Measurements from ENCODE around the gene ALDH4A1. TPM values are rescaled to one million over a fixed set of nuclear protein-coding genes. Genes with fewer than 3 reads are reported as not detected.
"Not testable (repeated sequence)": the region's sequence is repeated elsewhere in the genome, so short reads cannot be mapped to it uniquely, and the experiment has no call there.

ALDH4A1 gene
- polyA plus RNA-seq, 10 donors, result 10.1 to 15.0 (median 12.5) TPM

GRCh38 chr1:18858070-18858688 is 44.2 kb downstream of the ALDH4A1 start:
- DNase-seq, result no peak

GRCh38 chr1:18856435-18856834 is 45.9 kb downstream of the ALDH4A1 start:
- DNase-seq, result no peak

GRCh38 chr1:18855573-18855972 is 46.8 kb downstream of the ALDH4A1 start:
- DNase-seq, result no peak

GRCh38 chr1:18854331-18855025 is 47.9 kb downstream of the ALDH4A1 start:
- no peak for DNase-seq

GRCh38 chr1:18852501-18852900 is 49.9 kb downstream of the ALDH4A1 start:
- DNase-seq, result no peak

- peak; percentile 42 to 80 (median 64) for DNase-seq
Observed at GRCh38 chr1:18849261-18849711, 53.1 kb downstream of the ALDH4A1 start.

GRCh38 chr1:18847723-18848122 is 54.6 kb downstream of the ALDH4A1 start:
- not testable (repeated sequence) for DNase-seq

- no peak for DNase-seq
Observed at GRCh38 chr1:18840145-18840544, 62.2 kb downstream of the ALDH4A1 start.

- no peak for DNase-seq
Observed at GRCh38 chr1:18836654-18837053, 65.7 kb downstream of the ALDH4A1 start.

- DNase-seq, result not testable (repeated sequence)
Observed at GRCh38 chr1:18832319-18832718, 70.0 kb downstream of the ALDH4A1 start.

GRCh38 chr1:18831656-18832055 is 70.7 kb downstream of the ALDH4A1 start:
- no peak for DNase-seq

- DNase-seq, result no peak
Observed at GRCh38 chr1:18830596-18830995, 71.8 kb downstream of the ALDH4A1 start.

- no peak for DNase-seq
Observed at GRCh38 chr1:18829671-18830070, 72.7 kb downstream of the ALDH4A1 start.

GRCh38 chr1:18828224-18828623 is 74.1 kb downstream of the ALDH4A1 start:
- DNase-seq, result no peak

- no peak for DNase-seq
Observed at GRCh38 chr1:18823438-18823837, 78.9 kb downstream of the ALDH4A1 start.

Other genes starting within 250 kb of the ALDH4A1 start
- gene TAS1R2, start 42.9 kb downstream of the ALDH4A1 start, polyA plus RNA-seq (ENCODE audit: insufficient read length in 10 of 10), result not detected
- 10 to 100 TPM in 1 of 10 donors, 1 to 10 TPM in 9; 4.0 to 10.1 (median 5.4) TPM for gene IFFO2, start 54.1 kb upstream of the ALDH4A1 start, polyA plus RNA-seq (ENCODE audit: insufficient read length in 10 of 10)

Data from muscle of back (tissue), 11 donors.